ENCODE measurements around the gene TTC23.

Gene TTC23

GRCh38 chr15:99126131-99126588 lies 123.2 kb downstream of the TTC23 start:
- H3K27ac ChIP-seq: no peak overlapping the region
- TF ChIP-seq, protein P1, sequence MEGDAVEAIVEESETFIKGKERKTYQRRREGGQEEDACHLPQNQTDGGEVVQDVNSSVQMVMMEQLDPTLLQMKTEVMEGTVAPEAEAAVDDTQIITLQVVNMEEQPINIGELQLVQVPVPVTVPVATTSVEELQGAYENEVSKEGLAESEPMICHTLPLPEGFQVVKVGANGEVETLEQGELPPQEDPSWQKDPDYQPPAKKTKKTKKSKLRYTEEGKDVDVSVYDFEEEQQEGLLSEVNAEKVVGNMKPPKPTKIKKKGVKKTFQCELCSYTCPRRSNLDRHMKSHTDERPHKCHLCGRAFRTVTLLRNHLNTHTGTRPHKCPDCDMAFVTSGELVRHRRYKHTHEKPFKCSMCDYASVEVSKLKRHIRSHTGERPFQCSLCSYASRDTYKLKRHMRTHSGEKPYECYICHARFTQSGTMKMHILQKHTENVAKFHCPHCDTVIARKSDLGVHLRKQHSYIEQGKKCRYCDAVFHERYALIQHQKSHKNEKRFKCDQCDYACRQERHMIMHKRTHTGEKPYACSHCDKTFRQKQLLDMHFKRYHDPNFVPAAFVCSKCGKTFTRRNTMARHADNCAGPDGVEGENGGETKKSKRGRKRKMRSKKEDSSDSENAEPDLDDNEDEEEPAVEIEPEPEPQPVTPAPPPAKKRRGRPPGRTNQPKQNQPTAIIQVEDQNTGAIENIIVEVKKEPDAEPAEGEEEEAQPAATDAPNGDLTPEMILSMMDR (IDR thresholded peaks at IDR 0.05): no peak
- no peak for TF ChIP-seq ZFX (IDR thresholded peaks at IDR 0.05; ENCODE audit: borderline replicate concordance)

DNA sequence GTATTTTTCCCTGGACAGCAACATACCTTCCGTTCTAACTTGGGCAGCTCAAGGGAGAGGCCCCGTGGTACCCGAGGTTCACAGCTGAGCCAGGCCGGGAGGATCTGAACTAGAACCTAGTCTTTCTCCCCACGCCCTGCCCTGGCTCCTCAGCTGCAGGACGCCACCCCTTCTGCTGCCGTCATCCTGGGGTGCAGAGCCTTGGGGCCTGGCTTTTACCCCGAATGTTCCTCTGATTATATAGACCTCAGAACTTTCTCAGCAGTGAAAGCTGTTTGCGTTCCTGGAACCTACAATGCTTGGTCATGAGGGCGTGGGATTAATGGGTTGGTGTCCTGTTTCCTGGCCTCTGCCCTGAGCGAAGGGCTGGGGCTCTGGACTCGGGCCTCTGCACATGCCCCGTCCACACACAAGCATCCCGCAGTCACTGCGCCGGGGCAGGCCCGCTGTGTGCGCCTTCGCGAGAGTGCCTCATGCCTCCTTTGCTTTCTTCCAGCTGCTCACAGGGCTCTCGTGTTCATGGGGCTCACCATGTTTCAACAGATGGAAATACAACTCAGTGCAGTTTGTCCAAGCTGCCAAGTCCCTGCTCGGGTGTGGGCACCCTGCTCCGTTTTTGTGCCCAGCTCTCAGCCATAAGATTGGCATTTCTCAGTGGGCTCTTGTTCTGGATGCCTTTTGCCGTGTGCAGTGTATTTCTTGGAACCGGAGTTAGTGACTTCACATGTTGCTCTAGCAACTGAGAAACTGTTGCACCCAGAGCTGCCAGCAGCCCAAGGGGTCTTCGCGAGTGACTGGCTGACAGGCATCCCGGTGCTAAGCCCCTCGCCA lies 124.1 kb downstream of the TTC23 start:
- no peak overlapping the region for H3K27ac ChIP-seq
- no peak for TF ChIP-seq ZFX (IDR thresholded peaks at IDR 0.05; ENCODE audit: borderline replicate concordance)
- TF ChIP-seq, protein P1 (IDR thresholded peaks at IDR 0.05): no peak

- H3K27ac ChIP-seq: no peak overlapping the region
- no peak for TF ChIP-seq ZFX (IDR thresholded peaks at IDR 0.05; ENCODE audit: borderline replicate concordance)
- TF ChIP-seq, protein P1 (IDR thresholded peaks at IDR 0.05): no peak
Measured at GRCh38 chr15:99124641-99125040, 124.7 kb downstream of the TTC23 start.

DNA sequence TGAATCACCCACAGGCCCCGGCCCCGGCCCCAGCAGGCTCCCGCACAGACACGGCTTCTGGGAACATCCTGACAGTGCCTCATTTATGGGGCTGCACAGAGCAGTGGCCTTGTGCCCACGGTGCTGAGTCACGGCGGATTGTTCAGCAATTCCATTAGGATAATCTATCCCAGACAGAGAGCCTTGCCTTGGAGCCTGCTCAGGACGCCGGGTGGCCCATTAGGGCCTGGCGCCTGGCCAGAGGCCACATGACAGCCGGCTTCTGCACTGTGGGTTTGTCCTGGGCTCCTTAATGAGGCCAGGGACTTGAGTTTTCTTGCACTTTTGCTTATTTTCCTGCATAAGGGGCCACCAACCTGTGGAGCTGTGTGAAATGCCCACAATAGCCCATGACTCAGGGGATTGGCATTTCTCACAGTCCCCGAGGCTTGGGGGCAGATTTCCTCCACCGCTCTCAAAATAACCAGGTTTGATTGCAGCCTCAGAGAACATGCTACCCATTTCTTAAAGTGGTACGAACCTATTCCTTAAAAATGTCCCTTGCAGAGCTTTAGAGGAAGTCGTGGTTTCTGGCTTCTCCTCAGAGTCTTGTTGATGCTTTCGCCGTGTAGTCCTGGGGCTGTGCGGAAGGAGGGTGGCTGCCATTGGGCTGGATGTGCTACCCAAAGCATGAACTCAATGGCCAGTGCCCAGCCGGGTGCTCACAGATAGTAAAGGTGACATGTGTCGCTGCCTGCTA lies 125.5 kb downstream of the TTC23 start:
- TF ChIP-seq ZFX (IDR thresholded peaks at IDR 0.05; ENCODE audit: borderline replicate concordance): no peak
- TF ChIP-seq, protein P1 (IDR thresholded peaks at IDR 0.05): no peak
- H3K27ac ChIP-seq: no peak overlapping the region

DNA sequence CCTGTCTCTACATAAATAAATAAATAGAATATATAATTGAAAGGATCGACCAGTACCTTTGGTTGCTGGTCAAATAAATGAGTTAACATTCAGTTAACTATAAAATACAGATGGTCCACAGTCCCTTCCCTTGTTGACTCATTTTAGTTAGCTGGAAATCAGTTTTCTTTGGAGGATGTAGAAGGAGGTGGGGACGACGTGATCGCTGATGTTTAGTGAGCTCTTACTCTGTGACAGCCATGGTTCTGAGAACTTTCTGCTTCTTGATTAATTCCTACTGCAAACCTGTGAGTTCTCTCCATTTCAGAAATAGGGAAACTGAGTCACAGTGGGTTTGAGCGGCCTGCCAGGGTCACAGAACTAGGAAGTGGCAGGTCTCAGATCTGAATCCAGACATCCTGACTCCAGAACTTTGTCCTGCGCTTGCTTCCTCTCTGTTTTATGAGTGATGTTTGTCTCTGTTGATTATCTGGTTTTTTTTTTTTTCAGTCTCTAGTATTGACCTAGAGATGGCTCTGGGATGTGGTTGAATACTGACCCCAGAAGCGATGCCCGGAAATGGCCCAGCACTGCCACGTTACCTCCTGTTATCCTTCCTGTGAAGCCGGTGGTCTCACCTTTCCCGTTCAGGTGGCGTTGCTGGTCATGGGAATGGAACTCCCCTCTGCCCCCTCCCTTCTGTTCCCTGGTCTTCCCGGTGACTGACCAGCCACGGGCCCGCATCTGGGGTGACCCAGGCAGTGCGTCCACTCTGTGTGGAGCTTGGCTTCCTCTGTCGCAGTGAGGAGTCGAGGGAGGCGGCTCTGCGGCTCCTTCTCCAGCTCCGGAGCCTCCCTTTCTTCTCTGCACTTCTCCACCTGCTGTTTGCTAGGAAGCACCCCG lies 126.3 kb downstream of the TTC23 start:
- TF ChIP-seq ZFX (IDR thresholded peaks at IDR 0.05; ENCODE audit: borderline replicate concordance): no peak
- TF ChIP-seq, protein P1 (IDR thresholded peaks at IDR 0.05): no peak

DNA sequence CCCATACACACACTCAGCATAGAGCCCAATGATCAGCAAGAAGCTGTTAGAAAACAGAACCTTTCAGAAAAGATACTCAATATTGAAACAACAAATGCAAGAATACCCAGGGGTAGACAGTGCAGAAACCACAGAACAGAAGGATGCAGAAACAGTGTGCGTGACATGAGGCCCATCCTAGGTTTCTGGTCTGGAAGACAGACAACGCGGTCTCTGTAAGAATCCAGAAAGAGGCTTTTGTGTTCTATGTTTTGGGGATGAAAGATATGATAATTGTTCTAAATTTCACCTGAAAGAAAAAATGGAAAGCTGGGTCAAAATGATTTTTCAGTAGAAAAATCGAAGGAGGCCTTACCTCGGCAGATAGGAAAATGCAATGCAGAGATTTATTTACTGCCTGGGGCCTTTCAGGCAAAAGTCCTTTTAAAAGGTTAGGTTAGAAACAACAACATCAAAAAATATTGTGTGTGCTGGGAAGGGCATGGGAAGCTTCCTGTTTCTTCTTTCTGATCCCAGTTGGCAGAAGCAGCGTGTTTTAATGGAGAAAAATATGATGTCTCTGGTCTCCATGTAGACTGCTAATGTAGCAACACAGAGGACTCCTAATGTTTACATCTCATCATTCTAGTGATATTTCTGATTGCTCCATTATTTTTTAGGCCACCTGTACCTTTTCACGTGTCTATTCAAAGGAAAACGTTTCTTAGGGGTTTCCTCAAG lies 127.5 kb downstream of the TTC23 start:
- TF ChIP-seq ZFX (IDR thresholded peaks at IDR 0.05; ENCODE audit: borderline replicate concordance): no peak
- TF ChIP-seq, protein P1 (IDR thresholded peaks at IDR 0.05): no peak
- H3K27ac ChIP-seq: no peak overlapping the region

More for the DNA sequence above, 126.3 kb downstream of the TTC23 start:
- H3K27ac ChIP-seq: no peak overlapping the region
